Mucosa of gallbladder (tissue), 1 donor: ENCODE measurements around the gene NNT. TPM values are rescaled to one million over a fixed set of nuclear protein-coding genes. Genes with fewer than 3 reads are reported as not detected.
"Not testable (repeated sequence)": the region's sequence is repeated elsewhere in the genome, so short reads cannot be mapped to it uniquely, and the experiment has no call there.

Source experiments
- DNase-seq: peaks from one replicate; pipeline ENCODE4 v3.0.0-alpha.2; 2020; ENCODE audit warnings: low spot score
- total RNA-seq: library from RNA; stranded (reverse); gene quantifications from one replicate; pipeline ENCODE4 v1.2.1, GENCODE V29; 2021
- donor health status: DM: no; HTN: no; CAD: no.

The NNT gene
- total RNA-seq, 1 donor from 2014 or later = 107 TPM

GRCh38 chr5:43583724-43584123 lies 19.3 kb upstream of the NNT start:
- DNase-seq = no peak

- no peak for DNase-seq
Observed at GRCh38 chr5:43584166-43584699, 18.7 kb upstream of the NNT start.

GRCh38 chr5:43588842-43589241 lies 14.1 kb upstream of the NNT start:
- no peak for DNase-seq

GRCh38 chr5:43589310-43589709 lies 13.7 kb upstream of the NNT start:
- DNase-seq = no peak

- no peak for DNase-seq
Observed at GRCh38 chr5:43590700-43591099, 12.3 kb upstream of the NNT start.

- DNase-seq = no peak
Observed at GRCh38 chr5:43592363-43592762, 10.6 kb upstream of the NNT start.

- DNase-seq = not testable (repeated sequence)
Observed at GRCh38 chr5:43598927-43599326, 4.1 kb upstream of the NNT start.

- no peak for DNase-seq
Observed at GRCh38 chr5:43601454-43602260, 1.3 kb upstream of the NNT start.

- DNase-seq = peak; percentile 75
Observed at GRCh38 chr5:43603344-43604217, 601 bp downstream of the NNT start.

- DNase-seq = no peak
Observed at GRCh38 chr5:43604699-43605098, 1.7 kb downstream of the NNT start.

GRCh38 chr5:43606351-43606750 lies 3.4 kb downstream of the NNT start:
- no peak for DNase-seq

GRCh38 chr5:43608406-43608805 lies 5.4 kb downstream of the NNT start:
- DNase-seq = no peak

- no peak for DNase-seq
Observed at GRCh38 chr5:43609752-43610151, 6.8 kb downstream of the NNT start.

GRCh38 chr5:43613370-43613769 lies 10.4 kb downstream of the NNT start:
- DNase-seq = no peak

- DNase-seq = no peak
Observed at GRCh38 chr5:43615445-43616184, 12.6 kb downstream of the NNT start.

GRCh38 chr5:43616535-43616934 lies 13.6 kb downstream of the NNT start:
- no peak for DNase-seq

GRCh38 chr5:43619380-43619779 lies 16.4 kb downstream of the NNT start:
- DNase-seq = no peak

- no peak for DNase-seq
Observed at GRCh38 chr5:43619911-43620310, 16.9 kb downstream of the NNT start.

GRCh38 chr5:43620944-43621505 lies 18.0 kb downstream of the NNT start:
- DNase-seq = no peak

GRCh38 chr5:43622074-43622473 lies 19.1 kb downstream of the NNT start:
- DNase-seq = no peak

GRCh38 chr5:43623048-43623680 lies 20.2 kb downstream of the NNT start:
- no peak for DNase-seq
